ENCODE data around the gene PRH2.

- no peak for TF ChIP-seq CTCF (IDR thresholded peaks at IDR 0.05; ENCODE audit: insufficient read depth, low read length)
- TF ChIP-seq POLR2AphosphoS5 (IDR thresholded peaks at IDR 0.05; ENCODE audit: low read depth) = no peak
These were observed 39.9 kb downstream of the PRH2 start for GRCh38 chr12:10968765-10969456.

Data from HL-60 (cell line).